ENCODE measurements around the gene SNTN.

DNA sequence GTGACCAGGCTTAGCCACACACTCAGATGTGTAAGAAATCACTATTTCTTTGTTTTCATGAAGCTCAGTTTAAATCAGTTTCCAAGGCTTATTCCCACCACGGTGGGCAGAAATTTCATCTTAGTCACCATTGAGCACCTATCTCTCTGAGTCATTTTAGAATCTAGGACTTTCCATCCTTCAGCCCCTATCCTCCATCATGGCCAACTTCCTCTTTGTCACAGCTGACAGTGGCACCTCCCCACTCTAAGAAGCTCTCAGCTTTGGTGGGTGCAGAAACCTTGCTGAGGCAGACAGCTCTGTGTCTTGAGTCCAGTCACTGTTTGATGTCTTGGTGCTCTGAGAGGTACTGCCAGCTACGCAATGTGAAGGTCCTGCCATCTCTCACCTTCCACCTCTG is 32.9 kb downstream of the SNTN start:
- TF ChIP-seq DPF2 (IDR thresholded peaks at IDR 0.05) (no peak), ZBTB1 (CRISPR knock-in tag; IDR thresholded peaks at IDR 0.05; ENCODE audit: borderline replicate concordance, low read depth) (no peak), CHD2 (IDR thresholded peaks at IDR 0.05; ENCODE audit: low read depth, low read length) (no peak), BRCA1 (IDR thresholded peaks at IDR 0.05) (no peak), BRCA1 (CRISPR knock-in tag; IDR thresholded peaks at IDR 0.05) (no peak), ZNF785 (CRISPR knock-in tag; IDR thresholded peaks at IDR 0.05) (no peak), BHLHE40 (IDR thresholded peaks at IDR 0.05; ENCODE audit: low read length) (no peak), POLR2A (conservative IDR thresholded peaks at IDR 0.05) (no peak), ZBTB17 (CRISPR knock-in tag; IDR thresholded peaks at IDR 0.05) (no peak), ZNF431 (CRISPR knock-in tag; IDR thresholded peaks at IDR 0.05) (no peak)
- TF ChIP-seq, protein P1, sequence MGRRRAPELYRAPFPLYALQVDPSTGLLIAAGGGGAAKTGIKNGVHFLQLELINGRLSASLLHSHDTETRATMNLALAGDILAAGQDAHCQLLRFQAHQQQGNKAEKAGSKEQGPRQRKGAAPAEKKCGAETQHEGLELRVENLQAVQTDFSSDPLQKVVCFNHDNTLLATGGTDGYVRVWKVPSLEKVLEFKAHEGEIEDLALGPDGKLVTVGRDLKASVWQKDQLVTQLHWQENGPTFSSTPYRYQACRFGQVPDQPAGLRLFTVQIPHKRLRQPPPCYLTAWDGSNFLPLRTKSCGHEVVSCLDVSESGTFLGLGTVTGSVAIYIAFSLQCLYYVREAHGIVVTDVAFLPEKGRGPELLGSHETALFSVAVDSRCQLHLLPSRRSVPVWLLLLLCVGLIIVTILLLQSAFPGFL (CRISPR knock-in tag; IDR thresholded peaks at IDR 0.05): no peak
- TF ChIP-seq, protein P2, sequence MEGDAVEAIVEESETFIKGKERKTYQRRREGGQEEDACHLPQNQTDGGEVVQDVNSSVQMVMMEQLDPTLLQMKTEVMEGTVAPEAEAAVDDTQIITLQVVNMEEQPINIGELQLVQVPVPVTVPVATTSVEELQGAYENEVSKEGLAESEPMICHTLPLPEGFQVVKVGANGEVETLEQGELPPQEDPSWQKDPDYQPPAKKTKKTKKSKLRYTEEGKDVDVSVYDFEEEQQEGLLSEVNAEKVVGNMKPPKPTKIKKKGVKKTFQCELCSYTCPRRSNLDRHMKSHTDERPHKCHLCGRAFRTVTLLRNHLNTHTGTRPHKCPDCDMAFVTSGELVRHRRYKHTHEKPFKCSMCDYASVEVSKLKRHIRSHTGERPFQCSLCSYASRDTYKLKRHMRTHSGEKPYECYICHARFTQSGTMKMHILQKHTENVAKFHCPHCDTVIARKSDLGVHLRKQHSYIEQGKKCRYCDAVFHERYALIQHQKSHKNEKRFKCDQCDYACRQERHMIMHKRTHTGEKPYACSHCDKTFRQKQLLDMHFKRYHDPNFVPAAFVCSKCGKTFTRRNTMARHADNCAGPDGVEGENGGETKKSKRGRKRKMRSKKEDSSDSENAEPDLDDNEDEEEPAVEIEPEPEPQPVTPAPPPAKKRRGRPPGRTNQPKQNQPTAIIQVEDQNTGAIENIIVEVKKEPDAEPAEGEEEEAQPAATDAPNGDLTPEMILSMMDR (IDR thresholded peaks at IDR 0.05 in 2 of 3, conservative IDR thresholded peaks at IDR 0.05 in 1 of 3; ENCODE audit: insufficient read depth in 2 of 3, low read depth in 1 of 3, low read length in 3 of 3): no peak

Measured in K562 (cell line).